ENCODE results near the gene SEPTIN1.
"Not testable (repeated sequence)": the region's sequence is repeated elsewhere in the genome, so short reads cannot be mapped to it uniquely, and the experiment has no call there.

The SEPTIN1 gene

GRCh38 chr16:30341971-30342370, 40.4 kb downstream of the SEPTIN1 start:
- not testable (repeated sequence) for DNase-seq (ENCODE audit: low spot score)

GRCh38 chr16:30340621-30341020, 41.7 kb downstream of the SEPTIN1 start:
- DNase-seq (ENCODE audit: low spot score), result no peak

GRCh38 chr16:30338715-30339114, 43.6 kb downstream of the SEPTIN1 start:
- not testable (repeated sequence) for DNase-seq (ENCODE audit: low spot score)

GRCh38 chr16:30337964-30338357, 44.4 kb downstream of the SEPTIN1 start:
- not testable (repeated sequence) for DNase-seq (ENCODE audit: low spot score)

- no peak for DNase-seq (ENCODE audit: low spot score)
Measured at GRCh38 chr16:30335598-30336474, 46.5 kb downstream of the SEPTIN1 start.

GRCh38 chr16:30335028-30335597, 47.2 kb downstream of the SEPTIN1 start:
- peak; percentile 78 for DNase-seq (ENCODE audit: low spot score)

- DNase-seq (ENCODE audit: low spot score), result not testable (repeated sequence)
Measured at GRCh38 chr16:30334473-30334989, 47.8 kb downstream of the SEPTIN1 start.

Data from globus pallidus (tissue), 1 donor.